Measurements from ENCODE around the gene TBC1D17.
A peak's percentile ranks its signal among the peaks of the same experiment; 100 is the strongest.
"Not testable (repeated sequence)": the region's sequence is repeated elsewhere in the genome, so short reads cannot be mapped to it uniquely, and the experiment has no call there.

The TBC1D17 gene

GRCh38 chr19:49924004-49924880 lies 46.7 kb downstream of the TBC1D17 start:
- DNase-seq: no peak

GRCh38 chr19:49924881-49925210 lies 47.3 kb downstream of the TBC1D17 start:
- not testable (repeated sequence) for DNase-seq

DNA sequence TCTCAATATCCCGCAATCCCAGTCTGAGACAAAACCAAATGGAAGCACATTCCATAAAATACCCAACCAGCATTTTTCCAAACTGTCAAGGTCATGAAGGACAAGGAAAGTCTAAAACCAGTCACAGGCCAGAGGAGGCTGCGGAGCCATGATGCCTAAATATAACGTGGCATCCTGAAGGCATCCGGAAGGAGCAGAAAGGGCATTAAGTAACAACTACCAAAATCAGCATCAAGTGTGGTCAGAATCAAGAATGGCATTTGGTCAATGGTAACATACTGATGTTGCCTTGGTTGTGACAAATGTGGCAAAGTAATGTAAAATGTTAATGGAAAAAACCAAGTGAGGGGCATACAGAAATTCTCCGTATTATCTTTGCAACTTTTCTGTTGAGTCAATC lies 48.0 kb downstream of the TBC1D17 start:
- no peak for DNase-seq

DNA sequence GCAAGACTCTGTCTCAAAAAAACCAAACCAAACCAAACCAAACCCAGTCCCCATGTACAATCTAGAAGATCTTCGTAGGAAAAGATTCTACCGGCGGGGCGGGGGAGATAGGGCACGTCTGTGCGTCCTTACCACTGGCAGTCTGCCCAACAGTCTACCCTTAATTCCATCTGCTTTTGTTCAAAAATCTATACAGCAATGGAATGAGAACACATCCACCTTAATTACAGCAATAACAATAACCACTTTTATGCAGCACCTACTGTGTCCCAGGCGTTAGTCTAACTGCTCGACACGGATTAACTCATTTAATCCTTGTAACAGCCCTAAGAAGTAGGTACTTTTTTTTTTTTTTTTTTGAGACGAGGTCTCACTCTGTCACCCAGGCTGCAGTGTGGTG lies 49.0 kb downstream of the TBC1D17 start:
- no peak for DNase-seq

DNA sequence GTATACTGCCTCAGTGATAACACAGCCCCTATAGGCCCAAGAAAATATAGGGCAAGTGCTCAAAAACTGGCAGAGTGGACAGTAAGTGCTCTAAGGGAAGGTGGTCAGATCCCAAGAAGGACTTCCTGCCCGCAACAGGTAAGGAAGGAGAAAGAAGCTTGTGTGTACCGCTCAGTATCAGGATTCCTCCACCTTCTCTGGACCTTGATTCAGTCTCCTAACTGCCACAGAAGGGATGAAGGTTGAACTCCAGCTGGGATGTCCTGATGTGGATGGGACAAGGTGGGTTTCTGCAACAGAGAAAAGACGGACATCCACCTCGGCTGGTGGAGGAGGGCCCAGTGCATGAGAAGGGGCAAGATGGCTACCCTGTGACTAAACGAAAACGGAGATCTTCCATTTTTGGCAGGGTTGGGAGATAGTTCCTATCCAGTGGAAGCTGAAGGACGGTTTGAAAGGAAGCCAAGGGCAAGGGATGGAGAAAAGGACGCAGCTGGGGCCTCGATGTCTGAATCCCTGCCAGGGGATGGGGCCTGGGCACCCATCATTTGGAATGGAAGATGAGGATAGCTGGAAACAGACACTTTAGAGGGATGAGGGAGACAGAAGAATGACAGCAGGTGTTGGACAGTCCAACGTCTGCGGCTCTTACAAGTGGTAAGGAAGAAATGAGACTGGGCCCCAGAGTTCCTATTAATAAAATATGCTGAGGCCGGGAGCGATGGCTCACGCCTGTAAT lies 50.2 kb downstream of the TBC1D17 start:
- DNase-seq: no peak

DNA sequence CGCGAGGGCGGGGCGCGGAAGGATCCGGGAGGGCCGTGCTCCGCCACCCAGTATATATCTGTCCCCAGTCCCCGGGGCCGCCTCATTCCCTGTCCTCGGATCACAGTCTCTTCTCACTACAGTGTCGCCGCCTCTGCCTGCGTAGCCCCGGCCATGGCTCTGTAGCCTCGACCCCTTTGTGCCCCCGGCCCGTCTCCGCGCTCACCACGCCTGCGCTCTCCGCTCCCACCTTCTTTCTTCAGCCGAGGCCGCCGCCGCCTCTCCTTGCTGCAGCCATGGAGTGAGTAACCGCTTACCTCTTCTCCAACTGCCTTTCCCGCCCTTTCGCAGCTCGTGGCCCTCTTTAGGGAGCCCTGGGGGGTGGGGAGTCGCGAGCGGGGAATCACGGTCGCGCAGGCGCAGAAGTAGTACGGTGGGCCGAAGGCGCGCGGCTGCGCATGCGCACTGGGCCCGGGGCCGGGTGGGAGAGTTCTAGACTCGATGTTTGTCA lies 51.7 kb downstream of the TBC1D17 start, which contains the start of the genes ATF5 and NUP62:
ATF5 (plus strand) TSS at position 85 of the 490 bp plus-strand sequence. CDS start 1,646 bp downstream, outside the sequence.
NUP62 (minus strand) TSS at position 384 of the 490 bp plus-strand sequence. CDS start 19,697 bp downstream, outside the sequence.
- DNase-seq: peak; percentile 63

DNA sequence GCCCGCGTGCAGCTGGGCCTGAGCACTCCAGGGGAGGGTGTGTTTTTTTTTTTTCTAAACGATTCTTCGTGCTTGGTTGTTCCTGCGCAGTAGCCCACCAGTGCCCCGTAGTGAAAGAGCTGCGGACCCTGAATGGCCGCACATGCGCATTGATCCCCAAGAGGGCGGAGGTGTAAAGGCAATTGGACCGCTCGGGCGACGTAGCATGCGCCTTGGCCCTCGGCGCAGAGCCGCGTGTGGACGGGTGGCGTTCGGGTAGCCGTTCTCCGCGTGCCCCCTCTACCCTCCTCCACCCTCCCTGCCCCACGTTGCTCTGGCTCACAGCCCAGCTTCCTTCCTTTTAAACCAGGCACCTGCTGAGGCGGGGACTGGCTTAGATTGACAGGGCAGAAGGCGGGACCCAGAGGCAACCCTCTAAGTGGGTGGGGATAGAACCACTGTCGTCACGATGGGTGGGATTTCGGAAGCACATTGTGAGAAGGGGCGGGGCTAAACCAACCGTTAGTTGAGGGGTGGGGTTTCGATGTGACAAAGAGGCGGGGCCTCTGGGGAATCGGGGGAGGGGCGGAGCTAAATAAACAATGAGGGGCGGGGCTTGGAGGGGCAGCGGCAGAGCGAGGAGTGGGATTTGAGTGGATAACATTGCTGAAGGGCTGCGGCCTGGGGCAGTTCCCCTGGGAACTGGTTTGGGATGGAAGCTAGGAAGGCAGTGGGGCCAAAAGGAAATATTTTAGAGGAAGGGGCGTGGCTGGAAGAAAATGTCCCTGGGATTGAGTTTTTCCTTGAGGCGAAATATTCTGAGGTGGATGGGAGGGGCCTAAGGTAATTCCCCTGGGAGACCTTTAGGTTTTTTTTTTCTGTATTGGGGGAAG lies 52.3 kb downstream of the TBC1D17 start:
- peak; percentile 86 for DNase-seq

DNA sequence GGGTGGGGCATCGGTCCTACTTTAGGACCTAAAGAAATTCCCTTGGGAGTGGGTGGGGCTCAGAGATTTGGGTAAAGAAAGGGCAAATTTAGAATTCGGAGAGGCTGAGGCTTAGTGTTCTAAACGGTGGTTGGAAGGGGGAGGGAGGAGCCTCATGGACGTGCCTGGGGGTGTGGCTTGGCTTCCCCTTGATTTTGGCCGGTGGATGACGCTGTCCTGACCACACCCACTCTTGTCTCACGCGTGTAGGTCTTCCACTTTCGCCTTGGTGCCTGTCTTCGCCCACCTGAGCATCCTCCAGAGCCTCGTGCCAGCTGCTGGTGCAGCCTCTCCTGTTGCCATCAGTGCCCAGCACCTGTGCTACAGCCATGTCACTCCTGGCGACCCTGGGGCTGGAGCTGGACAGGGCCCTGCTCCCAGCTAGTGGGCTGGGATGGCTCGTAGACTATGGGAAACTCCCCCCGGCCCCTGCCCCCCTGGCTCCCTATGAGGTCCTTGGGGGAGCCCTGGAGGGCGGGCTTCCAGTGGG lies 53.0 kb downstream of the TBC1D17 start:
- DNase-seq: no peak

DNA sequence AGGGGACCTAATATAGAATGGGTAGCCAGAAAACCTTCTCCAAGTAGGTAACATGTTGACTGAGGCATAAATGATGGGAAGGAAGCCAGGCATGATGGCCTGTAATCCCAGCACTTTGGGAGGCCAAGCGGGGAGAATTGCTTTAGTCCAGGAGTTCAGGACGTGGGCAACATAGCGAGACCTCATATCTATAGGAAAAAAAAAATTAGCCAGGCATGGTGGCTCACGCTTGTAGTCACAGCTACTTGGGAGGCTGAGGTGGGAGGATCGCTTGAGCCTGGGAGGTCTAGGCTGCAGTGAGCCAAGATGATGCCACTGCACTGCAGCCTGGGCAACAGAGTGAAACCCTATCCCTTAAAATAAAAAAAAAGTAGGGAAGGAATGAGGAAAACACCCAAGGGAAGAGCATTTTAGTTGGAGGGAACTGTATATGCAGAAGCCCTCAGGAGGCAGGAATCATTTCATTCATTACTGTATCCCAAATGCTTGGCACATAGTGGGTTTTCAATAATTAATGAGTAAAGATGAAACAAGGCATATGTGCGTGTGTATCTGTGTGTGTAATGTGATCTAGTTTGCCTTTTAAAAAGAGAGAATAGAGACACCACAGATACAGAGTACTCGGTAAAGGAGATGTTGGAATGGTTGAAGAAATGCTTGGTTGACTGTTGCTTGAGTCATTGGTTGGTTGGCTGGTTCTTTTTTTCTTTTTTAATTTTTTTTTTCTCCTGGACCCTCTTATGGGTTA lies 54.0 kb downstream of the TBC1D17 start:
- no peak for DNase-seq

DNA sequence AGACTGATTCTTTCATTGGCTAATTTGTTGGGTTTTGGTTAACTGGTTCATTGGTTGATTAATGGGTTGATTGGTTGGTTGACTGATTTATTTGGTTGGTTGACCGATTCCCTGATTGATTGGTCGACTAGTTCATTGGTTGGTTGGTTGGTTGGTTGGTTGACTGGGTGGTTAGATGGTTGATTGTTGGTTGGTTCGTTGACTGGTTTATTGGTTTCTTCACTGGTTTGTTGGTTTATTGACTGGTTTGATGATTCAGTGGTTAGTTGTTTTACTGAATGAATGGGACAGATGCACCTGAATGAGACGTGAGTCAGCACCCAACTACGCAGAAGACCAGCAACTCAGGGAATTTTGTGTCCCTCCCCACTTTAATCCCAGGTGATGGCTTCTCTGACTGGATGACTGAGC lies 54.5 kb downstream of the TBC1D17 start:
- no peak for DNase-seq

GRCh38 chr19:49932731-49933131 lies 55.2 kb downstream of the TBC1D17 start:
- no peak for DNase-seq

DNA sequence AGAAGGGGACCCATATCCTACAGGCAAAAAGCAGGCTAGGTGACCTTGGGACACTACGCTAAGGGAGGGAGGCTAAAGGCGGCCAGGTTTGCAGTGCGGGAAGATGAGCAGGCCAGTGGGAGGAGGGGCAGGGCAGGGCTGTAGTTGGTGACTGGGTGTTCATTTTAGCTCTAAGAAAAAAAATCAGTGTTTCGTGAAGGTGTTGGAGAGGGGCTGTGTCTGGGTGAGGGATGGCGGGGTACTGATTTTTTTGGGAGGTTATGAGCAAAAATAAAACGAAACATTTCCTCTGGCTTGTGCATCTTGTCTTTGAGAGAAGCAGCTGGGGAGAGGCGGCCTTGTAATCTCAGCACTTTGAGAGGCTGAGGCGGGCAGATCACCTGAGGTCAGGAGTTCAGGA lies 56.1 kb downstream of the TBC1D17 start:
- no peak for DNase-seq

- no peak for DNase-seq
Observed at GRCh38 chr19:49936549-49936948, 59.0 kb downstream of the TBC1D17 start.

DNA sequence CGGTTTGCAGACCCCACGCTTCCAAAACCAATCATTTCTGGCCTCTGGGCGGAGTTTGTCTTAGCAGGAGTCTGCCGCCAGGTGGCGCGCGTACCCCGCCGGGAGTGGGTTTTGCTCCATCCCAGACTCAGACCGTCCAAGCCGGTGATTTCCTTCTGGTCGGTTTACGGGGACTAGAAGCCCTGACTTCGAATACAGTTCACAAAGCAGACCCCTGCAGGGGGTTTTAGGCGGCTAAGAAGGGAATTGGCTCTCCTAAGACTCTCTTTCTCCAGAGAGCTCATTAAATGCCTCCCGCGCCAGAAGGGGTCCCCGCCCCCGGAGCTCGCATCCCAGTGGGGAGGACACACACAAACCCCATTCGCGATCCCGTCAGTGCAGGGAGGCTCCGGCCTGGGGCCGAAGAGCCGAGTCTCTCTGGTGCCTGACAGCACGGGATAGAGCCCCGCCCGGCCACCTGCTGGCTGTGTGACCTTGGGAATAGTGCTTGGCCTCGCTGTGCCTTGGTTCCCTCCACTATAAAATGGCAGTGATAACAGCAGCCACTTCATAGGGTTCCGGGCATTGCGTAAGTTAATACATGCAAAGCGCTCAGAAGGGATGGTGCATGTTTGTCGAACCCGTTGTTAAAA lies 60.4 kb downstream of the TBC1D17 start:
- DNase-seq: peak; percentile 6

All from NCI-H1417 treated with DMSO at 0.1 percent for 48 hours (cell line).